ENCODE measurements around the gene PCSK9. TPM values are rescaled to one million over a fixed set of nuclear protein-coding genes. Genes with fewer than 3 reads are reported as not detected.

Gene PCSK9
- total and polyA plus RNA-seq, 2 of the 13 experiments (the other 11 are each of a cell fraction or from before 2014, with no cell fraction given): 33.3 to 80.5 TPM

DNA sequence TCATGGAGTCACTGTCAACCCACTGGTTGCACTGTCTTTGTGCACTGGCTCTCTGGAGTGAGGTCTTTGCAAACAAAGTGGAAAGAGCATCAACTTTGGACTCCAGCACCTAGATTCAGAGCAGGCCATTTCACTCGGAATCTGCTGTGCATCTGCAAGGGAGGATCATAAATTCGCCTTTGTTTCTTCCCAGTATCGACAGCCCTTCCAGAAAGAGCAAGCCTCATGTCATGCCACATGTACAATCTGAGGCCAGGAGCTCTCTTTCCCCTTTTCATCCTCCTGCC lies 853 bp upstream of the PCSK9 start (continued):
- TF ChIP-seq, protein P1, sequence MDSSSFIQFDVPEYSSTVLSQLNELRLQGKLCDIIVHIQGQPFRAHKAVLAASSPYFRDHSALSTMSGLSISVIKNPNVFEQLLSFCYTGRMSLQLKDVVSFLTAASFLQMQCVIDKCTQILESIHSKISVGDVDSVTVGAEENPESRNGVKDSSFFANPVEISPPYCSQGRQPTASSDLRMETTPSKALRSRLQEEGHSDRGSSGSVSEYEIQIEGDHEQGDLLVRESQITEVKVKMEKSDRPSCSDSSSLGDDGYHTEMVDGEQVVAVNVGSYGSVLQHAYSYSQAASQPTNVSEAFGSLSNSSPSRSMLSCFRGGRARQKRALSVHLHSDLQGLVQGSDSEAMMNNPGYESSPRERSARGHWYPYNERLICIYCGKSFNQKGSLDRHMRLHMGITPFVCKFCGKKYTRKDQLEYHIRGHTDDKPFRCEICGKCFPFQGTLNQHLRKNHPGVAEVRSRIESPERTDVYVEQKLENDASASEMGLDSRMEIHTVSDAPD (CRISPR knock-in tag; IDR thresholded peaks at IDR 0.05): 0 out of 2 replicates have a peak, but pooled peaks have one; percentile 39
- peak; percentile 21; the same call in 1 of the 2 replicates for TF ChIP-seq PPARG (CRISPR knock-in tag; conservative IDR thresholded peaks at IDR 0.05)
- 0 out of 2 replicates have a peak, but pooled peaks have one; percentile 21 for TF ChIP-seq ZFP82 (CRISPR knock-in tag; IDR thresholded peaks at IDR 0.05; ENCODE audit: borderline replicate concordance)
- TF ChIP-seq TARDBP (CRISPR knock-in tag; IDR thresholded peaks at IDR 0.05): 0 out of 2 replicates have a peak, but pooled peaks have one; percentile 34
- 0 out of 2 replicates have a peak, but pooled peaks have one; percentile 25 for TF ChIP-seq ZNF264 (CRISPR knock-in tag; IDR thresholded peaks at IDR 0.05)
- peak; percentile 87 for TF ChIP-seq ZNF644 (CRISPR knock-in tag; IDR thresholded peaks at IDR 0.05; ENCODE audit: low read depth)
- peak; percentile 26; the same call in 1 of the 2 replicates for TF ChIP-seq BCL6 (CRISPR knock-in tag; IDR thresholded peaks at IDR 0.05)
- TF ChIP-seq, protein P2, sequence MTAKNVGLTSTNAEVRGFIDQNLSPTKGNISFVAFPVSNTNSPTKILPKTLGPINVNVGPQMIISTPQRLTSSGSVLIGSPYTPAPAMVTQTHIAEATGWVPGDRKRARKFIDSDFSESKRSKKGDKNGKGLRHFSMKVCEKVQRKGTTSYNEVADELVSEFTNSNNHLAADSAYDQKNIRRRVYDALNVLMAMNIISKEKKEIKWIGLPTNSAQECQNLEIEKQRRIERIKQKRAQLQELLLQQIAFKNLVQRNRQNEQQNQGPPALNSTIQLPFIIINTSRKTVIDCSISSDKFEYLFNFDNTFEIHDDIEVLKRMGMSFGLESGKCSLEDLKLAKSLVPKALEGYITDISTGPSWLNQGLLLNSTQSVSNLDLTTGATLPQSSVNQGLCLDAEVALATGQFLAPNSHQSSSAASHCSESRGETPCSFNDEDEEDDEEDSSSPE (CRISPR knock-in tag; IDR thresholded peaks at IDR 0.05): 0 out of 2 replicates have a peak, but pooled peaks have one; percentile 22
- TF ChIP-seq ZNF317 (CRISPR knock-in tag; IDR thresholded peaks at IDR 0.05): peak; percentile 61; the same call in 1 of the 2 replicates
- 0 out of 2 replicates have a peak, but pooled peaks have one; percentile 21 for TF ChIP-seq FOXO1 (CRISPR knock-in tag; IDR thresholded peaks at IDR 0.05)
- 0 out of 2 replicates have a peak, but pooled peaks have one; percentile 8 for TF ChIP-seq RXRB (CRISPR knock-in tag; IDR thresholded peaks at IDR 0.05; ENCODE audit: borderline replicate concordance)
- no peak for TF ChIP-seq MAZ (IDR thresholded peaks at IDR 0.05; ENCODE audit: borderline replicate concordance, low read depth, low read length)
- 0 out of 2 replicates have a peak, but pooled peaks have one; percentile 13 for TF ChIP-seq MAZ (CRISPR knock-in tag; IDR thresholded peaks at IDR 0.05; ENCODE audit: low read depth)
